ENCODE results near the gene MET. TPM values are rescaled to one million over a fixed set of nuclear protein-coding genes. Genes with fewer than 3 reads are reported as not detected.

MET gene
- total and polyA plus RNA-seq, 2 donors (not counting 1 experiment from before 2014, with no cell fraction given): 33.4 to 44.4 TPM

DNA sequence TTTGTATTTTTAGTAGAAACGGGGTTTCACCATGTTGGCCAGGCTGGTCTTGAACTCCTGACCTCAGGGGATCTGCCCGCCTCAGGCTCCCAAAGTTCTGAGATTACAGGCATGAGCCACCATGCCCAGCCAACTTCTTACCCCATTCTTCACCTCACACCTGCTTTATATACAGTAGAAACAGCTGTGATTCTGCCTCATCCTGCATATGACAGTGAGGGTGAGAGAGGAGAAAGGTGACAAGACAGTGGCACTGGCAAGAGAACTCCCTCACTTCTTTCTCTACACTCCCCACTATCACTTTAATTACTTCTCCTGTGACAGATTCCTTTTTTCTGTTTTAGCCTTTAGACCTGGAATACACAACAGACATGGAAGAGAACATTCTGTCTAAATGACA lies 128.6 kb downstream of the MET start:
- Histone ChIP-seq H3K4me3 (replicated peaks in 1 of 4; ENCODE audit: control extremely low read depth in 1 of 4, insufficient read depth in 1 of 4, low read depth in 3 of 4, low read length in 4 of 4) (no peak overlapping the region), H3K27ac (ENCODE audit: insufficient read depth, low read length) (no peak overlapping the region), H3K79me2 (ENCODE audit: control insufficient read depth, insufficient read depth, low read length) (no peaks in the 10 kb centered on the region), H3K4me2 (ENCODE audit: extremely low read depth, insufficient read depth, low read length) (no peak overlapping the region), H3K4me1 (ENCODE audit: control insufficient read depth, extremely low read depth, insufficient read depth, low read length) (peaks cover 13% of the 10 kb centered on the region), H3K27me3 (ENCODE audit: control insufficient read depth, insufficient read depth, low read length) (no peaks in the 10 kb centered on the region), H4K20me1 (ENCODE audit: control insufficient read depth, extremely low read depth, insufficient read depth, low read length) (no peaks in the 10 kb centered on the region), H2AFZ (ENCODE audit: low read length) (no peak overlapping the region), H3K36me3 (ENCODE audit: control insufficient read depth, insufficient read depth, low read length) (no peaks in the 10 kb centered on the region), H3K9me3 (ENCODE audit: control insufficient read depth, insufficient read depth, low read depth, low read length) (no peaks in the 10 kb centered on the region), H3K9ac (ENCODE audit: insufficient read depth, low read length) (no peak overlapping the region)
- TF ChIP-seq CTCF (conservative IDR thresholded peaks at IDR 0.05 in 1 of 2, IDR thresholded peaks at IDR 0.05 in 1 of 2; ENCODE audit: low read depth in 1 of 2, low read length in 2 of 2): no peak
- no peak for TF ChIP-seq EZH2 (IDR thresholded peaks at IDR 0.05; ENCODE audit: low read length, missing control alignments)
- DNase-seq (ENCODE audit: low read depth in 2 of 2): no peak

GRCh38 chr7:116801092-116801710 lies 129.2 kb downstream of the MET start:
- no peaks in the 10 kb centered on the region for H3K79me2 ChIP-seq (ENCODE audit: control insufficient read depth, insufficient read depth, low read length)
- no peak overlapping the region for H3K4me2 ChIP-seq (ENCODE audit: extremely low read depth, insufficient read depth, low read length)
- no peak overlapping the region for H3K27ac ChIP-seq (ENCODE audit: insufficient read depth, low read length)
- TF ChIP-seq EZH2 (IDR thresholded peaks at IDR 0.05; ENCODE audit: low read length, missing control alignments) (no peak), CTCF (conservative IDR thresholded peaks at IDR 0.05 in 1 of 2, IDR thresholded peaks at IDR 0.05 in 1 of 2; ENCODE audit: low read depth in 1 of 2, low read length in 2 of 2) (no peak)
- peak; percentile 34 to 96 for DNase-seq (ENCODE audit: low read depth in 2 of 2)
- H4K20me1 ChIP-seq (ENCODE audit: control insufficient read depth, extremely low read depth, insufficient read depth, low read length): no peaks in the 10 kb centered on the region
- H3K9ac ChIP-seq (ENCODE audit: insufficient read depth, low read length): no peak overlapping the region
- H3K27me3 ChIP-seq (ENCODE audit: control insufficient read depth, insufficient read depth, low read length): no peaks in the 10 kb centered on the region
- H2AFZ ChIP-seq (ENCODE audit: low read length): no peak overlapping the region
- H3K4me3 ChIP-seq (replicated peaks in 1 of 4; ENCODE audit: control extremely low read depth in 1 of 4, insufficient read depth in 1 of 4, low read depth in 3 of 4, low read length in 4 of 4): no peak overlapping the region
- H3K9me3 ChIP-seq (ENCODE audit: control insufficient read depth, insufficient read depth, low read depth, low read length): no peaks in the 10 kb centered on the region
- H3K4me1 ChIP-seq (ENCODE audit: control insufficient read depth, extremely low read depth, insufficient read depth, low read length): peaks cover 13% of the 10 kb centered on the region
- H3K36me3 ChIP-seq (ENCODE audit: control insufficient read depth, insufficient read depth, low read length): no peaks in the 10 kb centered on the region

- H3K79me2 ChIP-seq (ENCODE audit: control insufficient read depth, insufficient read depth, low read length): no peaks in the 10 kb centered on the region
- H3K4me1 ChIP-seq (ENCODE audit: control insufficient read depth, extremely low read depth, insufficient read depth, low read length): peaks cover 13% of the 10 kb centered on the region
- no peaks in the 10 kb centered on the region for H3K36me3 ChIP-seq (ENCODE audit: control insufficient read depth, insufficient read depth, low read length)
- H3K4me3 ChIP-seq (replicated peaks in 1 of 4; ENCODE audit: control extremely low read depth in 1 of 4, insufficient read depth in 1 of 4, low read depth in 3 of 4, low read length in 4 of 4): no peak overlapping the region
- H4K20me1 ChIP-seq (ENCODE audit: control insufficient read depth, extremely low read depth, insufficient read depth, low read length): no peaks in the 10 kb centered on the region
- peak in 1 of 2 donors; percentile 86 for DNase-seq (ENCODE audit: low read depth in 2 of 2)
- no peaks in the 10 kb centered on the region for H3K9me3 ChIP-seq (ENCODE audit: control insufficient read depth, insufficient read depth, low read depth, low read length)
- H3K27ac ChIP-seq (ENCODE audit: insufficient read depth, low read length): peak overlapping the region; percentile 34
- H3K9ac ChIP-seq (ENCODE audit: insufficient read depth, low read length): peak overlapping the region; percentile 32
- no peak for TF ChIP-seq EZH2 (IDR thresholded peaks at IDR 0.05; ENCODE audit: low read length, missing control alignments)
- TF ChIP-seq CTCF (conservative IDR thresholded peaks at IDR 0.05 in 1 of 2, IDR thresholded peaks at IDR 0.05 in 1 of 2; ENCODE audit: low read depth in 1 of 2, low read length in 2 of 2): no peak
- H3K4me2 ChIP-seq (ENCODE audit: extremely low read depth, insufficient read depth, low read length): peak overlapping the region; percentile 81
- H3K27me3 ChIP-seq (ENCODE audit: control insufficient read depth, insufficient read depth, low read length): no peaks in the 10 kb centered on the region
- no peak overlapping the region for H2AFZ ChIP-seq (ENCODE audit: low read length)
Measured at GRCh38 chr7:116802144-116802745, 130.2 kb downstream of the MET start.

All from fibroblast of lung (primary cell).